ENCODE data around the gene IL17REL.
A peak's percentile ranks its signal among the peaks of the same experiment; 100 is the strongest.

Gene IL17REL

DNA sequence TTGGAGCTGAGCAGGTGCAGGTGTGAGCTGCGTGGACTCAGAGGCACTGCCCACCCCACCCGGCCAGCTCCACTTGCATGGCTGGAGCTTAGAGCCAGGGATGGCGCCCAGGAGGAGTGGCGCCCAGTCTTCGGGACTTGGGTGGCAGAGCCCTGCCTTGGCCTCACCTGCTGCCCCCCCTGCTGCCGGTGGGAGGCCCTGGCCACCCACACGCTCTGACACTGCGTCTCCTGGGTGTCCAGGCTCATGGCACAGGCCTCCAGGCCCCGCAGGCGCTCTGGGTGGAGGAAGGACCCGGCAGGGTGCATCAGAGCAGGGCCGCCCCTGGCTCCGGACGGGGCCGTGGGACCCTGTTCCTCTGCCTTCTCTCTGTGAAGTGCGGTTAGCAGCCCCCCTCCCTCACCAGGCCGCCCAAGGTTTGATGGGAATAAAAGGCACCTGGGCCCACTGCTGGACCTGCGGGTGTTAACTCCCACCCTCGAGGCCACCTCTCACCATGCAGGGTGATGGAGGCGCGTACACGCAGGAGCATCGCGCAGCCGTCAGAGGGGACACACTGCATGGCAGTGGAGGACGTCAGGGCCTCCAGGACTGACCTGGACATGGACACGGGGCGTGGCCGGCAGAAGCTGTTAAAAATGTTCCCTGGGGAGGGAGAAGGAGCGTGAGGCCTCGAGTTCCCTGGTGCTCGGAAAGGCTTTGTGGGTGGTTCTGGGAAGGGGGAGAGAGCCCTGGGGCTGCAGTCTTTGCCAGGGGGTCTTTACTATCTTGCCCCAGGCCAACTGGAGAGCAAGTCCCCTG lies 11.8 kb downstream of the IL17REL start:
- H2AFZ ChIP-seq (ENCODE audit: low read length) = no peak overlapping the region
- H3K36me3 ChIP-seq (replicated peaks in 1 of 2; ENCODE audit: control insufficient read depth in 2 of 2, insufficient read depth in 2 of 2, low read length in 2 of 2) = no peaks in the 10 kb centered on the region
- H3K14ac ChIP-seq (ENCODE audit: low read length) = peak overlapping the region; percentile 84
- peaks cover 0 to 20% of the 10 kb centered on the region in 2 donors for H3K4me1 ChIP-seq (ENCODE audit: control insufficient read depth in 2 of 2, insufficient read depth in 1 of 2, low read depth in 1 of 2, low read length in 2 of 2)
- peak overlapping the region; percentile 92 for H3K18ac ChIP-seq (ENCODE audit: low read length)
- H4K91ac ChIP-seq (ENCODE audit: low read depth, low read length, poor library complexity) = no peak overlapping the region
- H2BK15ac ChIP-seq (ENCODE audit: low read length) = peak overlapping the region; percentile 92
- H3K9ac ChIP-seq (ENCODE audit: low read depth, low read length, poor library complexity) = peak overlapping the region; percentile 70
- no peak overlapping the region for H3K4me2 ChIP-seq (ENCODE audit: insufficient read depth, low read length, poor library complexity, severe bottlenecking)
- peak overlapping the region; percentile 84 for H3K4ac ChIP-seq (ENCODE audit: low read length)
- H2AK5ac ChIP-seq (ENCODE audit: low read depth, low read length) = peak overlapping the region; percentile 83
- H3K23ac ChIP-seq (ENCODE audit: low read depth, low read length, poor library complexity) = peak overlapping the region; percentile 93
- no peak overlapping the region for H3K27ac ChIP-seq (replicated peaks; ENCODE audit: low read length)
- no peaks in the 10 kb centered on the region for H3K79me1 ChIP-seq (ENCODE audit: low read depth, low read length)
- no peak overlapping the region for H2BK120ac ChIP-seq (ENCODE audit: low read depth, low read length)
- peak overlapping the region in 1 of 2 donors; percentile 48 for H3K4me3 ChIP-seq (ENCODE audit: low read length in 2 of 2)
- H2BK12ac ChIP-seq (ENCODE audit: low read length) = peak overlapping the region; percentile 84
- H3K27me3 ChIP-seq (ENCODE audit: control insufficient read depth in 3 of 3, insufficient read depth in 3 of 3, low read depth in 1 of 3, low read length in 3 of 3) = peaks cover 3 to 65% (median 17%) of the 10 kb centered on the region in 3 experiments
- DNase-seq (ENCODE audit: low spot score) = no peak
- H2BK5ac ChIP-seq (ENCODE audit: low read length) = no peak overlapping the region
- no CpG with 5 or more reads among the region's 32 CpGs for WGBS, 2 donors (ENCODE audit: extremely low coverage in 2 of 2, insufficient read length in 2 of 2, insufficient replicate concordance in 1 of 2)
- H3K9me3 ChIP-seq (replicated peaks in 1 of 2; ENCODE audit: control insufficient read depth in 2 of 2, insufficient read depth in 1 of 2, low read depth in 1 of 2, low read length in 2 of 2) = peaks cover 0 to 3% of the 10 kb centered on the region in 2 donors
- peak overlapping the region; percentile 82 for H4K8ac ChIP-seq (ENCODE audit: low read depth, low read length)

DNA sequence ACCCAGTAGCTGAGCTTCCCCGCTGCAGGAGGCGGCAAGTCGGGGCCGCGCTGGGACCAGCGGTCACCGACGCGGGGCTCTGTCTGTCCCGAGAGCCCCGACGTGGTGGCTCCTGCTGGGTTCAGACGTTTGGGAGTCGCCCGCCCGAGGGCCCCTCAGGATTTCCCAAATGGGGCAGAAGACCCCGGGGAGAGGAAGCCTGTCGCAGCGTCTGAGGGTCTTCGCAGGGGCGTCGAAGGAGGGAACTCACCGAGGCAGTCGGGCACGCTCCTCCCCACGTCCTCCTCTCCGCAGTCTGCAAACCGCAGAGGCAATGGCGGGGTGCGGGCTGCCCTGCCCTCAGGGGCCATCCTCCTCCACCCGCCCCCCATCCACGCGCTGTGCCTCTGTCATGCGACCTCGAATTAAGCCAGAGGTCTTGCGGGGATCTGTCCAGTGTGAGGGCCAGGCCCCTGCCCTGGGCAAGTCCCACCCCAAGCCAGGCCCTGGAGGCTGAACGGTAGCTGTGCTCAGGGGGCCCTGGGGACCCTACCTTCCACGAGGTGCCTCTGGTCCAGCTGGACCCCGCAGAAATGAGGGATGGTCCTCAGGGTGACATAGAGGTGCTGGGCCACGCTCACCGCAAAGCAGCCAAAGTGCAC lies 12.5 kb downstream of the IL17REL start:
- H2AFZ ChIP-seq (ENCODE audit: low read length) = peak overlapping the region; percentile 64
- no peak overlapping the region for H4K91ac ChIP-seq (ENCODE audit: low read depth, low read length, poor library complexity)
- H3K14ac ChIP-seq (ENCODE audit: low read length) = peak overlapping the region; percentile 84
- H3K27ac ChIP-seq (replicated peaks; ENCODE audit: low read length) = no peak overlapping the region
- peak overlapping the region; percentile 93 for H3K23ac ChIP-seq (ENCODE audit: low read depth, low read length, poor library complexity)
- H2BK5ac ChIP-seq (ENCODE audit: low read length) = no peak overlapping the region
- WGBS, 2 donors (ENCODE audit: extremely low coverage in 2 of 2, insufficient read length in 2 of 2, insufficient replicate concordance in 1 of 2) = no CpG with 5 or more reads among the region's 41 CpGs
- H3K4me3 ChIP-seq (ENCODE audit: low read length in 2 of 2) = peak overlapping the region in 1 of 2 donors; percentile 79
- H4K8ac ChIP-seq (ENCODE audit: low read depth, low read length) = peak overlapping the region; percentile 17
- peak overlapping the region; percentile 93 for H3K4me2 ChIP-seq (ENCODE audit: insufficient read depth, low read length, poor library complexity, severe bottlenecking)
- peak overlapping the region; percentile 92 for H2BK15ac ChIP-seq (ENCODE audit: low read length)
- no peak for DNase-seq (ENCODE audit: low spot score)
- peaks cover 0 to 20% of the 10 kb centered on the region in 2 donors for H3K4me1 ChIP-seq (ENCODE audit: control insufficient read depth in 2 of 2, insufficient read depth in 1 of 2, low read depth in 1 of 2, low read length in 2 of 2)
- no peaks in the 10 kb centered on the region for H3K79me1 ChIP-seq (ENCODE audit: low read depth, low read length)
- H3K9me3 ChIP-seq (replicated peaks in 1 of 2; ENCODE audit: control insufficient read depth in 2 of 2, insufficient read depth in 1 of 2, low read depth in 1 of 2, low read length in 2 of 2) = peaks cover 0 to 3% of the 10 kb centered on the region in 2 donors
- H2BK120ac ChIP-seq (ENCODE audit: low read depth, low read length) = no peak overlapping the region
- H3K9ac ChIP-seq (ENCODE audit: low read depth, low read length, poor library complexity) = peak overlapping the region; percentile 63
- H3K18ac ChIP-seq (ENCODE audit: low read length) = peak overlapping the region; percentile 92
- peak overlapping the region; percentile 83 for H2AK5ac ChIP-seq (ENCODE audit: low read depth, low read length)
- H3K4ac ChIP-seq (ENCODE audit: low read length) = no peak overlapping the region
- peaks cover 3 to 61% (median 17%) of the 10 kb centered on the region in 3 experiments for H3K27me3 ChIP-seq (ENCODE audit: control insufficient read depth in 3 of 3, insufficient read depth in 3 of 3, low read depth in 1 of 3, low read length in 3 of 3)
- H2BK12ac ChIP-seq (ENCODE audit: low read length) = peak overlapping the region; percentile 41
- no peaks in the 10 kb centered on the region for H3K36me3 ChIP-seq (replicated peaks in 1 of 2; ENCODE audit: control insufficient read depth in 2 of 2, insufficient read depth in 2 of 2, low read length in 2 of 2)

DNA sequence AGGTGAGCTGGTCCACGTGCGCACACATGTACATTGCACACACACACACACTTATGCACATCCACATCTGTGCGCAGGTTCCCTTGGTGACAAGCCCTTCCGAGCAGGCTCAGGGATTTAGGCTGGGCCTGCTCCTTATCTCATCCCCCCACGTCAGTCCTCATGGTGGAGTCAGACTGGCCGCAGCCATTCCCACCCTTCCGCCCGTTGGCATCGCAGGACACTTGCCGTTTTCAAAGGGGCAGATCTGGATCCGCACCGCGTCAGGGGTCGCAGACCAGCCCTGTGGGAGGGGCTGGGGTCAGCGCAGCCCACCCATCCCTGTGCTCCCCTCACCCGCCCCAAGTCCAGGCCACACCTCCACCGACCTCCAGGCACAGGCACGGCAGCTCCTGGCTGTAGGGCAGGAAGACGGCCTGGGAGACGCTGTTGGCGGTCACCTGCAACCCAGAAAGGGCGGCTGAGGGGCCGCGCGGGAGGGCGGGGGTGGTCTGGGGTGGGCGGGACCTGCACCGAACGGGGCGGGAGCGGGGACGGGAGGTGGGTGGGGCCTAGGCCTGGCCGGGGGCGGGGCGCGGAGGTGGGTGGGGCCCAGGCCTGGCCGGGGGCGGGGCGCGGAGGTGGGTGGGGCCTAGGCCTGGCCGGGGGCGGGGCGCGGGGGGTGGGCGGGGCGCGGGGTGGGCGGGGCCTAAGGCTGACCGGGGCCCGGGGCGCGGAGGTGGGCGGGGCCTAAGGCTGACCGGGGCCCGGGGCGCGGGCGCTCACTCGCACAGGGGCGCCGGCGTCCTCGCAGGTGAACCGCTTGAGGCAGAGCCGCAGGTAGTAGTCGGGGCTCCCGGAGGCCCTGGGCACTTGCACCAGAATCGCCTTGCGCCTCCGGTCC lies 13.3 kb downstream of the IL17REL start:
- Histone ChIP-seq H2BK120ac (ENCODE audit: low read depth, low read length) (no peak overlapping the region), H3K23ac (ENCODE audit: low read depth, low read length, poor library complexity) (peak overlapping the region; percentile 1), H3K36me3 (replicated peaks in 1 of 2; ENCODE audit: control insufficient read depth in 2 of 2, insufficient read depth in 2 of 2, low read length in 2 of 2) (no peaks in the 10 kb centered on the region), H3K18ac (ENCODE audit: low read length) (peak overlapping the region; percentile 97), H3K79me1 (ENCODE audit: low read depth, low read length) (no peaks in the 10 kb centered on the region), H3K4me1 (ENCODE audit: control insufficient read depth in 2 of 2, insufficient read depth in 1 of 2, low read depth in 1 of 2, low read length in 2 of 2) (peaks cover 0 to 20% of the 10 kb centered on the region in 2 donors), H2BK15ac (ENCODE audit: low read length) (peak overlapping the region; percentile 85), H4K8ac (ENCODE audit: low read depth, low read length) (peak overlapping the region; percentile 17), H3K4ac (ENCODE audit: low read length) (no peak overlapping the region), H3K4me2 (ENCODE audit: insufficient read depth, low read length, poor library complexity, severe bottlenecking) (peak overlapping the region; percentile 93), H2BK5ac (ENCODE audit: low read length) (no peak overlapping the region), H3K9ac (ENCODE audit: low read depth, low read length, poor library complexity) (peak overlapping the region; percentile 88), H3K14ac (ENCODE audit: low read length) (peak overlapping the region; percentile 94), H3K27me3 (ENCODE audit: control insufficient read depth in 3 of 3, insufficient read depth in 3 of 3, low read depth in 1 of 3, low read length in 3 of 3) (peaks cover 3 to 54% (median 17%) of the 10 kb centered on the region in 3 experiments), H2AK5ac (ENCODE audit: low read depth, low read length) (peak overlapping the region; percentile 30), H3K27ac (replicated peaks; ENCODE audit: low read length) (no peak overlapping the region), H2BK12ac (ENCODE audit: low read length) (peak overlapping the region; percentile 73), H3K4me3 (ENCODE audit: low read length in 2 of 2) (peak overlapping the region in 1 of 2 donors; percentile 79), H4K91ac (ENCODE audit: low read depth, low read length, poor library complexity) (no peak overlapping the region), H2AFZ (ENCODE audit: low read length) (peak overlapping the region; percentile 64), H3K9me3 (replicated peaks in 1 of 2; ENCODE audit: control insufficient read depth in 2 of 2, insufficient read depth in 1 of 2, low read depth in 1 of 2, low read length in 2 of 2) (peaks cover 0 to 3% of the 10 kb centered on the region in 2 donors)
- peak; percentile 45 for DNase-seq (ENCODE audit: low spot score)
- WGBS, 2 donors (ENCODE audit: extremely low coverage in 2 of 2, insufficient read length in 2 of 2, insufficient replicate concordance in 1 of 2) = no CpG with 5 or more reads among the region's 70 CpGs

All from neuronal stem cell (in vitro differentiated cells).